Aorta (tissue), 5 donors: ENCODE results near the gene PHACTR3. TPM values are rescaled to one million over a fixed set of nuclear protein-coding genes. Genes with fewer than 3 reads are reported as not detected.

Experiments used
- ATAC-seq: fragments of 200-7000 bp; cut with Tn5 transposase; one replicate; pipeline ENCODE4 v1.9.1; 2022; ENCODE audit warnings: moderate library complexity; ENCODE audit not compliant: low FRiP score
- DNase-seq, 2 donors: peaks; one replicate each; pipeline ENCODE4 v3.0.0-alpha.2; 2020
- H3K27ac ChIP-seq, 2 donors: one replicate each; pipeline ENCODE4 v1.5.1; 2013; ENCODE audit warnings: low read length in 2 of 2, mild to moderate bottlenecking in 2 of 2, moderate library complexity in 2 of 2, control low read depth in 1 of 2, inconsistent platforms in 1 of 2, low read depth in 1 of 2
- H3K27me3 ChIP-seq, 2 donors: one replicate each; pipeline ENCODE4 v1.6.1; 2013; ENCODE audit warnings: control low read depth in 1 of 2, low read length in 1 of 2, mild to moderate bottlenecking in 1 of 2, moderate library complexity in 1 of 2; ENCODE audit not compliant: insufficient read depth in 2 of 2, control insufficient read depth in 1 of 2
- H3K36me3 ChIP-seq, 2 donors: one replicate each; pipeline ENCODE4 v1.6.1; 2013; ENCODE audit warnings: control low read depth in 1 of 2, low read length in 1 of 2, mild to moderate bottlenecking in 1 of 2; ENCODE audit not compliant: insufficient read depth in 2 of 2, control insufficient read depth in 1 of 2
- H3K4me1 ChIP-seq, 2 donors: one replicate each; pipeline ENCODE4 v1.6.1; 2013; ENCODE audit warnings: low read length in 2 of 2, control low read depth in 1 of 2, mild to moderate bottlenecking in 1 of 2, moderate library complexity in 1 of 2; ENCODE audit not compliant: insufficient read depth in 2 of 2, control insufficient read depth in 1 of 2
- H3K4me3 ChIP-seq, 2 donors: one replicate each; pipeline ENCODE4 v1.5.1; 2013; ENCODE audit warnings: low read length in 2 of 2, control low read depth in 1 of 2, mild to moderate bottlenecking in 1 of 2
- H3K9me3 ChIP-seq: one replicate; pipeline ENCODE4 v1.6.1; 2013; ENCODE audit warnings: mild to moderate bottlenecking, low read length; ENCODE audit not compliant: control insufficient read depth
- WGBS, 2 donors: extraction: QIAGEN DNeasy Blood & Tissue Kit; methylation state at CpG; one replicate each; pipeline ENCODE4 v1.1.7; 2013; 5-methylcytosine and 5-hydroxymethylcytosine counted together
- intact Hi-C, 2 donors: fragments of 100-400 bp; cut with DNase I; formaldehyde crosslinking; loops; one replicate each; pipeline versions ENCODE4 v1.14.2 to v1.15.0; 2022
- polyA plus RNA-seq, 2 donors: library from polyadenylated mRNA; stranded (reverse); fragments of 200-250 nt; gene quantifications; one replicate each; pipeline ENCODE4 v1.2.3, GENCODE V29; 2013
- total RNA-seq, 2 donors: library from RNA; stranded (reverse); fragmentation: NEBNext Ultra II Directional; extraction: Animal tissue kit (Norgen Biotek cat#: 25700); gene quantifications; one replicate each; pipeline ENCODE4 v1.2.1, GENCODE V29; 2021
- donor health status: healthy with polysubstance abuse.
- donor health status: Bipolar disorder and iron deficiency.
- donor health status: DM: no; HTN: no; CAD: no.
- donor health status: DM: no; HTN: no; CAD: no.
- donor health status: DM: yes; HTN: yes; CAD: no.

The PHACTR3 gene
- total and polyA plus RNA-seq, 4 donors: 0.16 to 0.27 TPM; not detected in 2

- 69 to 72% methylated on average over 3 of the region's 3 CpGs for WGBS, 2 donors
Observed at GRCh38 chr20:59692139-59692538, 87.8 kb downstream of the PHACTR3 start.

DNA sequence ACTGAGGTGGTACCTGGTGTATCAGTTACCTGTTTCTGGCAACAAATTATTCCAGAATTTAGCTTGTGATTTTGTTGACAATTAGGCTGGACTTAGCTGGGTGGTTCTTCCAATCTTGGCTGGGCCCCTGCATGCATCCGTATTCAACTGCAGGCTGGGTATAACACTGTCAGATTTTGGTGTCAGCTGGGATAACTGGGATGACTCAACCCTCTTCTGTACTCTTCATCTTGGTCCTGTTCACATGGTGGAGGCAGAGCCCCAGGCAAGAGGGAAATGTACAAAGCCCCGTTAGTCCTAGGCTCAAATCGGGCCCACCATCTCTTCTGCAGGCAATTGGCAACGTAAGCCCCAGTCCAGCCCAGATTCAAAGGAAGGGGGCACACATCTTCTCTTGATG, 89.2 kb downstream of the PHACTR3 start:
- H3K4me1 ChIP-seq: no peaks in the 10 kb centered on the region
- DNase-seq (no peak), ATAC-seq (no peak)
- WGBS, 2 donors: 85 to 90% methylated on average over 4 of the region's 4 CpGs
- H3K4me3 ChIP-seq: no peak overlapping the region
- intact Hi-C loops: no loop called here
- no peak overlapping the region for H3K27ac ChIP-seq
- peaks cover 0 to 2% of the 10 kb centered on the region in 2 donors for H3K27me3 ChIP-seq
- H3K36me3 ChIP-seq: no peaks in the 10 kb centered on the region
- H3K9me3 ChIP-seq: no peaks in the 10 kb centered on the region

More at GRCh38 chr20:59692139-59692538, 87.8 kb downstream of the PHACTR3 start:
- H3K9me3 ChIP-seq: no peaks in the 10 kb centered on the region
- H3K4me3 ChIP-seq: no peak overlapping the region
- no peak for ATAC-seq
- H3K4me1 ChIP-seq: no peaks in the 10 kb centered on the region
- H3K27ac ChIP-seq: no peak overlapping the region
- H3K36me3 ChIP-seq: no peaks in the 10 kb centered on the region
- DNase-seq: no peak
- intact Hi-C loops: no loop called here
- no peaks in the 10 kb centered on the region for H3K27me3 ChIP-seq

GRCh38 chr20:59696476-59696875, 92.1 kb downstream of the PHACTR3 start:
- Histone ChIP-seq H3K36me3 (no peaks in the 10 kb centered on the region), H3K4me3 (no peak overlapping the region), H3K27ac (no peak overlapping the region), H3K4me1 (no peaks in the 10 kb centered on the region), H3K9me3 (no peaks in the 10 kb centered on the region), H3K27me3 (peaks cover 0 to 2% of the 10 kb centered on the region in 2 donors)
- ATAC-seq: no peak
- WGBS, 2 donors: 64 to 67% methylated on average over 5 of the region's 5 CpGs
- intact Hi-C loops: no loop called here
- DNase-seq: no peak

DNA sequence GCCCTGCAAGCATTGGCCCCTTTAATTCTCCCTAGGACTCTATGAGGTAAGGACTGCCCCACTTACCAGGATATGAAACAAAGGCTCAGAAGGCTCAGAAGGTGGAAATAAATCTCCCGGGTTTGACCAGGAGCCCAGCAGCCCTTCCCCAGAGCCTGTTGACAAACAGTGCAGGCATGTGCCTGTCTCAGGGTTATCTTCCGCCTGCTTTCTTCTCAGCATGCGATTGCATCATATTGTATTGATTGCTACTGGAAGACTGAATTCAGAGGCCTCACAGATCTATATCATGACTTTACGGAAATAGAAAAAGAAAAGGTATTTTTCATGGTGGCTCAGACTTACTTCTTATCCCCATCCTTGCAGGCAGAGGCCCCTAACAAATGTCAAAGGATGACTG, 92.7 kb downstream of the PHACTR3 start:
- H3K4me1 ChIP-seq: no peaks in the 10 kb centered on the region
- H3K9me3 ChIP-seq: no peaks in the 10 kb centered on the region
- intact Hi-C loops: no loop called here
- peaks cover 0 to 2% of the 10 kb centered on the region in 2 donors for H3K27me3 ChIP-seq
- WGBS, 2 donors: 86 to 87% methylated on average over 4 of the region's 4 CpGs
- ATAC-seq (no peak), DNase-seq (no peak)
- H3K36me3 ChIP-seq: no peaks in the 10 kb centered on the region
- H3K27ac ChIP-seq: no peak overlapping the region
- no peak overlapping the region for H3K4me3 ChIP-seq

- intact Hi-C loops: no loop called here
- H3K27ac ChIP-seq: no peak overlapping the region
- no peak for ATAC-seq
- H3K9me3 ChIP-seq: no peaks in the 10 kb centered on the region
- no peak for DNase-seq
- peaks cover 0 to 2% of the 10 kb centered on the region in 2 donors for H3K27me3 ChIP-seq
- WGBS, 2 donors: 55 to 65% methylated on average over 1 of the region's 1 CpG
- no peaks in the 10 kb centered on the region for H3K4me1 ChIP-seq
- H3K36me3 ChIP-seq: no peaks in the 10 kb centered on the region
- H3K4me3 ChIP-seq: no peak overlapping the region
Observed at GRCh38 chr20:59698598-59698997, 94.3 kb downstream of the PHACTR3 start.

DNA sequence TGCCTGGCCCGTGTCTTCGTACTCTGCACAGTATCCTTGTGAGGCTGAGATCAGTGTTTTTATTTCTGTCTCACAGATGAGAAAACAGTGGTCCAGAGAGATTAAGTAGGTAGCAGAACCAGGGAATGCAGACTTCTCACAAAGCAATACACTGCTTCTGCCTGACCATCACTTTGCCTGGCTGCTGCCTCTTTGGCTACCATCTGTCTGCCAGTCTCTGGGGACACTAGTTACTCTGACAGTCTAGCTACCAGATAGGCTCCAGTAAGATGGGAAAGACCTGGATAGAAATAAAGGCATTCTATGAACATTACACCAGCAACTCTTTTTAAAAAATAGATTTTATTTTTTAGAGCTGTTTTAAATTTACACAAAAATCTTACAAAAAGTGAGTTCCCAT, 96.9 kb downstream of the PHACTR3 start:
- 40% methylated on average over 2 of the region's 2 CpGs for WGBS, 2 donors
- intact Hi-C loops: no loop called here
- H3K36me3 ChIP-seq: no peaks in the 10 kb centered on the region
- H3K27me3 ChIP-seq: peaks cover 0 to 2% of the 10 kb centered on the region in 2 donors
- peaks cover 3% of the 10 kb centered on the region for H3K9me3 ChIP-seq
- no peaks in the 10 kb centered on the region for H3K4me1 ChIP-seq
- no peak overlapping the region for H3K4me3 ChIP-seq
- no peak for DNase-seq
- no peak for ATAC-seq
- H3K27ac ChIP-seq: no peak overlapping the region

DNA sequence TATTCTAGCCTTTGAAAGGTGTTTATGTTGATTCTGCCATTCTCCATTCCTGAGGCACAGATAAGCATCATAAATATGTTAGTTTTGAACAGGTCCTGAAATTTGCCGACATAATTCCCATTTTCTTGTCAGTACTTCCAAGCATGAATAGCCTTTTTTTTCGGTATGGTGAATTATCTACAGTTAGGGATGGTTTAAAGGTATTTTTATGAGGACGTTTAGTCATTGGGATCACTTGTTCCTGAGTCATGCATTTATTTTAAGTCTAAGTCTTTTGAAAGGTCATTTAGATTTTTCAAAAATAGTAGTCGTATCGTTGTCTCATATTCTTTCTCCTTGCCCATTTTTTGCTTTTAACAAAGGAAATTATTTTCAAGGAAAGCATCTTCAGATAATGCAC, 98.7 kb downstream of the PHACTR3 start:
- intact Hi-C loops: no loop called here
- no peak for DNase-seq
- no peak for ATAC-seq
- Histone ChIP-seq H3K27me3 (no peaks in the 10 kb centered on the region), H3K4me3 (no peak overlapping the region), H3K27ac (no peak overlapping the region), H3K36me3 (no peaks in the 10 kb centered on the region), H3K9me3 (peaks cover 3% of the 10 kb centered on the region), H3K4me1 (no peaks in the 10 kb centered on the region)
- 63 to 67% methylated on average over 5 of the region's 5 CpGs for WGBS, 2 donors

GRCh38 chr20:59705651-59706399, 101.5 kb downstream of the PHACTR3 start:
- H3K36me3 ChIP-seq: no peaks in the 10 kb centered on the region

DNA sequence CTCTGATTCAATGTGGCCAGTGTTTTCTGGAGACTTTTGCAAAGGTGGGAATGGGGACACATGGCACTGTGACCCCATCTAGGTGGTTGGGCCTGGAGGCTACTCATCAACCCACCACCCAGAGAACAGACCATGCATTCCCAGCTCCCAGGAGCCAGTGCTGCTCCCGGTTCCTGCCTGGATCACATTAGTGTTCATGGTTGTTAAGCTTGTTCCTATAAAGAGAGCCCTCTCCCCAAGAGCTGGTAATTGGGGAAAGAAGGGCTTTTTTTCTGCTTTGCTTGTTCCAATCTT, 102.0 kb downstream of the PHACTR3 start:
- intact Hi-C loops: no loop called here
- no peaks in the 10 kb centered on the region for H3K27me3 ChIP-seq
- no peak overlapping the region for H3K4me3 ChIP-seq
- no peaks in the 10 kb centered on the region for H3K4me1 ChIP-seq
- H3K9me3 ChIP-seq: peaks cover 4% of the 10 kb centered on the region
- H3K36me3 ChIP-seq: no peaks in the 10 kb centered on the region
- ATAC-seq: no peak
- no peak overlapping the region for H3K27ac ChIP-seq
- DNase-seq: no peak
- WGBS, 2 donors: 41 to 46% methylated on average over 1 of the region's 1 CpG

More at GRCh38 chr20:59705651-59706399, 101.5 kb downstream of the PHACTR3 start:
- DNase-seq (no peak), ATAC-seq (no peak)
- 21 to 28% methylated on average over 5 of the region's 5 CpGs for WGBS, 2 donors
- Histone ChIP-seq H3K27me3 (no peaks in the 10 kb centered on the region), H3K27ac (no peak overlapping the region), H3K4me1 (no peaks in the 10 kb centered on the region), H3K9me3 (peaks cover 4% of the 10 kb centered on the region), H3K4me3 (no peak overlapping the region)
- intact Hi-C loops: no loop called here
